Dedifferentiated amniotic fluid mesenchymal stem cell (primary cell): ENCODE measurements around the gene PLAU.
A peak's percentile ranks its signal among the peaks of the same experiment; 100 is the strongest.

Experiments
- DNase-seq: peaks from one replicate; pipeline ENCODE4 v3.0.0-alpha.2; 2016; ENCODE audit errors: extremely low spot score

The PLAU gene

DNA sequence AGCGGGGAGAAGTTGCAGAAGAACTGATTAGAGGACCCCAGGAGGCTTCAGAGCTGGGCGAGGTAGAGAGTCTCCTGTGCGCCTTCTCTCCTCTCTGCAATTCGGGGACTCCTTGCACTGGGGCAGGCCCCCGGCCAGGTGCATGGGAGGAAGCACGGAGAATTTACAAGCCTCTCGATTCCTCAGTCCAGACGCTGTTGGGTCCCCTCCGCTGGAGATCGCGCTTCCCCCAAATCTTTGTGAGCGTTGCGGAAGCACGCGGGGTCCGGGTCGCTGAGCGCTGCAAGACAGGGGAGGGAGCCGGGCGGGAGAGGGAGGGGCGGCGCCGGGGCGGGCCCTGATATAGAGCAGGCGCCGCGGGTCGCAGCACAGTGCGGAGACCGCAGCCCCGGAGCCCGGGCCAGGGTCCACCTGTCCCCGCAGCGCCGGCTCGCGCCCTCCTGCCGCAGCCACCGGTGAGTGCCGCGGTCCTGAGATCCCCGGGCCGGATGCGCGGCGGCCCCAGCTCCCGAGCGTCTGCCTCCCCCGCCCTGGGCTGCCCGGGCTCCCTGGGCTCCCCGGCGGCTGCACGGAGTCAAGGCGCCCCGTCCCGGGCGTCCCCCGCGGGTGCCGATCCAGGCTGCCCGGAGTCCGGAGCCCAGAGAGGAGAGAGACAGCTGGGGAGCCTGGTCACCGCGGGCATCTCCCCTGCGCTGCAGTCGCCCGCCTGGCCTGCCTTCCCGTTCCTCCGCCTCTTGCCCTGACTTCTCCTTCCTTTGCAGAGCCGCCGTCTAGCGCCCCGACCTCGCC is at the start of gene PLAU:
Gene PLAU, plus strand, starts transcription at position 369 of the 789 bp plus-strand sequence. CDS start 424 bp downstream, outside the sequence.
- no peak for DNase-seq

DNA sequence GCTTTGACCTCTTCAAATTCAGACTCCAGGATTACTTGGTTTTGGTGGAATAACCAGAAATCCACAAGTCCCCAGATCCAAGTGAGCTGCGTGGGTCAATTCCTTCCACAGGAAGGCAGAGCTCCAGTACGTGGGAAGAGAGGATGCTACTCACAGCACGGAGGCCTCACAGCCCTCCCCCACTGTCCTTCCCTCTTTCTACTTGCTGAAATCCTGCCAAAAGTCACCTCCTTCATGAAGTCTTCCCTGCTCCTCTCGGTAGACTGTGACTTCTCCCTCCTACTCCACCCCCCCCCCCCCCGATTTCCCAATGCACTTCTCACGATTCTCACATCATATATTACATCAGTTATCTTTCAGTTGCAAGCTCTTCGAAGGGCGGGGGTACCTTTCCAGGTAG is 48.9 kb upstream of the PLAU start:
- DNase-seq: no peak

DNA sequence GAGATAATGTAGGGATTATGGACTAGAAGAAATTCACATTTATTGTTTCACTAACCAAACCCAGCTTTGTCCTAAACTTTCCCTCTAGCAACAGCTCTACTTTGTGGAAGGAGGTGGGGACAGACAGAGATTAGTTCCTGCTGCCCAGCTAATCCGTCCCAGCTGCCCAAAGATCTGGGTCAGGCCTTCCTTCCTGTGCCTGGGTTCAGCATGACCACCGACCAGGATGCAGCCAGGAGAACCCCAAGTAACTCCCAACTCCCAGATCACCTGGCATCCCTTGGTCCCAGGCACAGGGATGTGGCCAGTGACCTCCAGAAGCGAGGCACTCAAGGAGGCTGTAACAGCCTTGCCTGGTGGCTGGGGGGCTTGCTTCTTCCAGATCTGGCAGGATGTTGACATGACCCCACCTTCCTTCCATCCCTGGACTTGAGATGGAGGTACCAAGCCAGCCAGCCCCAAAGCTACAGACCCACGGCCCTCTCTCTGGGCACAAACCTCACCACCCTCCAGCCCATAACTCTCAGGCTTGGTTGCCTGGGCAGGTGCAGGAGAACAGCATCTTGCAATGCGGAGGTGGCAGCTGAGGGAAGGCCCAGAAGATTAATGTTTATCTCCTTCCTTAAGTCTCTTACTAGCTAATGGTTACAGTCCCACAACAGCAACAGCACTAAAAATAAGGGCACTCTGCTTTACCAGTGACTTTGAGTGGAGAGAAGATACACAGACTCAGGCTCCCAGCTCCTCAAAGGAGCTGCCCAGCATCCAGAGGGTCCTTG is 47.7 kb upstream of the PLAU start:
- no peak for DNase-seq

DNA sequence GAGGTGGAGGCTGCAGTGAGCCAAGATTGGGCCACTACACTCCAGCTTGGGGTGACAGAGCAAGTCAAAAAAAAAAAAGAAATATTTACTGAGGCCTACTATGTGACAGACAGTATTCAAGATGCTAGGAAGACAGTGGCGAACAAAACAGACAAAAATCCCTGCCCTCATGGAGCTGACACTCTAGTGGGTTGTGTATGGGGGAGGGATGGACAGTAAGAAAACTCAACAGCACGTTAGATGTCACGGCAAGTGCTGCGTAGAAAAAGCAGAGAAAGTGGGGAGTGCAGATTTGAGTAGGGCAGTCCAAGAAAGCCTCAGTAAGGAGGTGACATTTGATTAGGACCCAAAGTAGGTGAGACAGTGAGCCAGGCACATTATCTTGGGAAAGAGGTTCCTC is 46.7 kb upstream of the PLAU start:
- DNase-seq: no peak

DNA sequence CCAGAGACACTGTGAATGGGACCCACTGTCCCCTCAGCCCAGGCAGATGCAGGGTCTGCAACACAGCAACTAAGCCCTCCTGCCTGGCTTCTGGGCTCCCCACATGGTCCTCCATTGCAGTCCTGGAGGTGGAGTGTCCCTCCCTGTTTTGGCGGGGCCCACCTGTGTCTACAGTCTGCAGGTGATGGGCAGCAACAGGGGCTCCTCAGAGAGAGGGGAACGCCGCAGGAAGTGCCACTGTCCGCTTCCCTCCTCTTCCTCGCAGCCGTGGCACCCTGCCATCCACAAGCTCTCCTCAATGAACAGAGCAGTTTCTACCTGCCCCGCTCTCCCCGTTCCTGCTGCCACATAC is 45.8 kb upstream of the PLAU start:
- DNase-seq: no peak

DNA sequence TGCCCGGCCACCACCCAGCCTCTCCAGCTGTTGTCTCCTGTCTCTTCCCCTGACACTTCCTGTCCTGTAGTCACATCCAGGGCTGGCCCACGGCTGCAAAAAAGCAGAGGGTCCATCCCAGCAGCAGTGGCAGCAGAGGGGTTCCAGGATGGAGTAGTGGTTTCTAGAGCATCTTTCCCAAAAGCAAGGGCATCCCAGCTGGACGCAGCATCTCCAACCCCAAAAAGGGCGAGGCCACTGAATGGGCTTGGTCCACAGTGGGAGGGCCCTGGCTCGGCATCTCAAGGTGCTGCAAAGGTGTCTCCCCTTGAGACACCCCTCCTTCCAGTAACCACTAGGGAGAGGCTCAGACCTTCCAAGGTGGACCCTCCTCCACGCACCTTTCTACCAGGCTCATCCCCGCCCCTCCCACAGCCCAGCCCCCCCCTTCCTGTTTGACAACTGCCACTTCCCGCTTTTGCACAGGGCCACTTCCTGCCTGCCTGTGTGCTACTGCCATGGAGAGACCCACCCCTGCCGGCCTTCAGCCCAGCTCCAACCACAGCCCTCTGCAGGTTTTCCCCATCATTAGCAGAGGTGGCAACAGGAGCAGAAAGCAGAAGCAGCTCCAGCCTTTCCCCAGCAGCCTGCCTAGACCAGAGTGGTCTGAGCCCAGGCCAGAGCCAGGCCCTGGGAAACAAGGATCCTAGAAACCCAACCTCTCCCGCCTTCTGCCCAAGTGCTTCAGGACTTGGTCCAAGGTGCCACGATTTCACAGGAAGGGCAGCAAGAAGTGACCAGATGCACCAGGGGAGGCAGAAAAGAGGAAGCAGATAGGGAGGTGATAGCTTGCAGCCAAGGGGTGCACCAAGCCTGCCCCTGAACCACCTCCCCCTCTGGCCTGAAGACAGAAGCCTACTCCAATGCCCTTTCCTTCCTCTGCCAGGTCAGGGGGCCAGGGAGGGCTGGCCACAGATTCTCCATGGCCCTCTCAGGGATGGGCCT is 45.2 kb upstream of the PLAU start:
- DNase-seq: no peak

DNA sequence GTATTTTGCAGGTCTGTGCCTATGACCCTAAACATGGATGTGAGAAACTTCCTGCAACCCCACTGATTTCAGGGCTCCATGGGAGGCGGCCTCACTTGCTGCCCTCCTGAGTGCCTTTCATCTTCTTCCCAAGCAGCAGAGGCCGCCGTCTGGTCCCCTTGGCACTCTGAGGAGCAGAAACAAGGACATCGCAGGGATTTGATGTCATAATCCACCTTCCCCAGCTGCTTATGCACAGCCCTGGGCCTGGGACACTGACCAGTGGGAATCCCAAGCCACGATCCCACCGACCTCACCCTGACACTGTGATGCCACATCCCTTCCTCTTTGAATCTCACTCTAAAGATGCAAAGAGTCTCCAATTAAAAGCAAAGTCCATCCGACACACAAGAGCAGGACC is 44.3 kb upstream of the PLAU start:
- DNase-seq: no peak

DNA sequence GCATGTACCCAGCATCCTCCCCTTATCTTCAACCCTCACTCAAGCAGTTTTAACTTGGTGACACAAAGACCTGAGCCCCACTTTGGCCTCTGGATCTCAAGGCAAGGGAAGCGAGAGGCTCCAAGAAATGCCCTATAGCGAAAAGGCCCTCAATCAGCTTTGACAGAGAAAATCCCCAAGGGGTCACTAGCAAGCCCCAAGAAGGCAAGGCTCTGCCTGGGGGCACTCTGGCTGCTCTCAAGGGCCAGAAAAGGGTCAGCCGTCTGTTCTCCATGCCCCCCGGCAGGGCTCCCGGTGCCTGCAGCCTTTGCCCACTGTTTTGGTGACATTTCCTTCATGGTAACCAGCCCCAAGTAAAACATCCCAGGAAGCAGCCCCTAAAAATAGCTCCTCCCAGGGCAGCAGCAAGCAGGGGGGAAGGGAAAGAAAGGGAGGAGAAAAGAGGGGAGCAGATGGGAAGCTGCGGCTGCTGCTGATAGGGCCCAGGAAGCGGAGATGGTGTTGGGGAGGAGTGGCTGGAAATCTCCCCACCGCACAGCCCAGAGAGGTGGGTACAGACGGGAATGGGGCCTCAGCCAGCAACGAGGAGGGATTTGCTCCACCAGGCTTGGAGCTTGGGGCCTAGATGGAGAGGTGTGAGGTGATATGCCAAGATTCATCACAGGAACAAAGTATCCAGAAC is 43.7 kb upstream of the PLAU start:
- DNase-seq: no peak

DNA sequence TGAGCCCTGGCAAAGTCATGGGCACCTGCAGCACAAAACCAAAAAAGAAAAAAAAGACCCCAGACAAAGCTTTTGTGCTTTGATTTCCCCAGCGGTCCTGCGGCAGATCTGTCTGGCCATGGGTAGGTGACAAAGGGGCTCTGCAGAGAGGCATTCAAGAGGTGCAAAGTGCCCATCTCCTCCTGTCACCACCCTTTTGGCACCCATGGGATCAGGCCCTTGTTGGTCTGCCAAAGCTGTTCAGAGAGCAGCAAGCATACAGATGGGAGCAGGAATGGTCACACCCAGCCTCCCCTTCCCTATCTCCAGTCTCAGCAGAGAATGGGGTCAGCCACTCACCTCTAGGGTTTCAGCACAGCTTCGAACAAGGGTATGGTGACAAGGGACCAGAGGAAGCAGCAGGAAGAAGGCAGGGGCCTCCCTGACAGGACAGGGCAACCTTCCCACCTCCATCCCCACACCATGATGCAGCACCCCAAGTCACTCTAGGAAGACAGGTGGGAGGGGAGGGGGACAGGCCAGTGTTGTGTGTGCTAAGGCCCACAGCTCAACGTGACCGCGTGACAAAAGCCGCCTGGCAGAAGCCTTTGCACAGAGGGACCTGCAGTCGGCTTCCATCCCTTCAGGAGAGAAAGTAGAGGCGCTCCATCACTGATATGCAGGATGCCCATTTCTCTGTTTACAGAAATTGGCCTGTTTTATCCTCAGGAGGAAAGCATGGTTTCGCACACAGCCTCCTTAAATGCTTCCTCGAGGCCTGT is 42.9 kb upstream of the PLAU start:
- DNase-seq: no peak

DNA sequence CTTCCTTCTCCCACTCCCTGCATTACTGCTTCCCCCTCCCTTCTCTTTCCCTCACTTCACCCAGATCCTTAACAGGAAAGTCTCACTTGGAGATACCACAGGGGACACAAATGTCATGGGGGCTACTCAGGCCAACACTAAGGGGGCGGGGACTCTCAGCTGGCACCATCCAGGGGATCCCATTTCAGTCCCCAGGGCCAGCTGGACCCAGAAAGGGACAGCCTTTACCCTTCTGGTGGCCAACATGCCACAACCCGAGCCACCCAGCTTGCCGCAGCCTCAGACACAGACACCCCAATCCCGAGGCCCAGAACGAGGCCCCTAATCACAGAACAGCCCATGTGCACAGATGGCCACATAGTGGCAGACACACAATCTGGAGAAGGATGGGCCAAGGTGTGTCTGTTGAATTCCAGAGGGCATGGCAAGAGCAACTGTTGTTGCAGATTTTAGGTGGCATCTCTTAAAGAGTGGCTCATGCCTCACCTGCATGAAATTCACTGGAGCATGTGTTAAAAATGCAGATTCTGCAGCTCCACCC is 42.2 kb upstream of the PLAU start:
- no peak for DNase-seq

DNA sequence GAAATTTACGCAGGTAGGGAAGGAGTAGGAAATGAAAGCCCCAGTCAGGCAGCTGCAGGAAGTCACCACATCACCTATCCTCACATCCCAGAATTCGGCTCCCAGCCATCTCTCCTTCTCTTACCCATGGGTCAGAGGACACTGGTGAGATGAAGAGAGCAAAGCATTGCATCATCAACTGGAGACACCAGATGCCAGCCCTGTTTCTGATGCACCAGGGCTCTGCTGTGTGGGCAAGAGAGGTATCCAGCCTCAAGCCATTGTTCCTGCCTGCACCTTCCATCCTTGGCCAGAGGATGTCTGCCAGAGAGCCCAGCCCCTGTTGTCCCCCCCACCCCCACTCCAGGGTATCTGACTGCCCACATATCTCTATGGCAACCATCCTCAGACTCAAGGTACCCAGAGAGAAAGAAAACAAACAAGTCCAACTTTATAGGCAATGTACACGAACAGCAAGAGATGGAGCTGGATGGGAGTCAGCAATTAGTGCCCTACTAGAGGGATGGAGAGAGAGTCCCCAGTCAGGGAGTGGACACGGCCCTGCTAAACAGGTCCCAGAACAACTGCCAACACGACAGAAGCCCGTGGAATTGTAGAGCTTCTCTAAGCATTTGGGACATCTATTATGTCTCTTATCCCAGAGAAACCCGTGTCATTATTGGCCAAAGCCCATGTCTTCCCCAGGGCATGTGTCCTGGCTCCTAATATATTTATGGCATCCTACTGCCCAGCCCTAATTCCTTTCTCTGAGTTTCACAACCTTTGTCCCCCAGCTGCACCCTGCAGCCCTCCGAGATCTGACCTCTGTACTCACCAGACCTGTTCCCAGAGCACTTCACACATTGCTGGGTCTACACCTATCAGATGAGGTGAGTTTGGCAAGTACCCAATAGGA is 39.4 kb upstream of the PLAU start:
- DNase-seq: no peak

DNA sequence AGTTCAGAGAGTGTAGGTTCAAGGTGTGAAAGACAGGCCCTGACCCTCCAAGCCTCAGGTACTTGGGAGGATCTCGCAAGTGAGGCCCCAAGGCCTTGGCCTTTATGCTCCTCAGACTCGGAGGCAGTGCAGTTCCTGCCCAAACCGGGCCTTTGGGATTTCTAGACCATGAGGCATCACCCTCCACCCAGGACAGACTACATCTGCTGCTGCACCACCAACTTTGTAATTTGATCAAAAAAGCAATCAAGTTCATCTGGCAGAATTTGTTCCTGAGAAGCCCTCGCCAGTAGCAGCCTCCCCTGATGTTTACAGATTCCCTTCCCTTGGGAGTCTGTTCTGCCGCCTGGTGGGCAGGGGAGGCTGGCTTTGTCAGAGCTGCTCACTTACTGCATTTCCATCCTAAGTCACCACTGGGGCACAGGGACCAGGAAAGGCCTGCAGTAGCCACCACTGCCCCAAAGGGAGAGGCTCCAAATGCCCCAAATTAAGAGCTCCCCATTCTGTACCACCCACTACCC is 38.7 kb upstream of the PLAU start:
- no peak for DNase-seq

DNA sequence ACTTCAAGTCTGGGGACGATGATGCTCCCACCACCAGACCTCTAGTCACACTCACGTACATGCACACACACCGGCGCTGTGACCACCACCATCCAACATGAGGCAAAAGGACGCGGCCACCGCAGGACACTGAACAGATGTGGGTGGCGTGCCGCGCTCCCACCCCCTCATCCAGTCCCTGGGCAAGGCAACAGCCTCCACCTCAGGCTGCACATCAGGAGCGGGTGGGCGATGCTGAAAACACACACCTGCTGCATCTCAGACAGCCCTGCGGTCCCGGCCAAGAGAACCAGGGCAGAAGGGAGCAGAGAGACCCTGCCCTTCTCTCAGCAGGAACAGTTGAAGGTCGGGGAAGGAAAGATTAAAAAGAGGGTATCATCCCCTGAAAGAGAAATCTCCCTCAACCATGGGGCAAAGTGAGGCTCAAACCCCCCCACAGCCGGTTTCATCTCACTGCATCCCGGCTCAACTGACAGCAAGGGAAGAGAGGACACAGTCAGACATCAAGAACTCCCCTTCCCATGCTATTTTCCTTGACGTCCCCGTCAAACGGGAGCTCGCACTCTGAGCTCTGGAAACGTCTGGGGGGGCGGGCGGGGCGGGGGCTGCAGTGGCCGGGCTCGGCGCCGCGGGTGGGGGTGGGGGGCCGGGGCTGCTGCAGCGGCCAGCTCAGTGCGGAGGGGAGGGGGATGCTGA is 37.6 kb upstream of the PLAU start:
- DNase-seq: no peak

DNA sequence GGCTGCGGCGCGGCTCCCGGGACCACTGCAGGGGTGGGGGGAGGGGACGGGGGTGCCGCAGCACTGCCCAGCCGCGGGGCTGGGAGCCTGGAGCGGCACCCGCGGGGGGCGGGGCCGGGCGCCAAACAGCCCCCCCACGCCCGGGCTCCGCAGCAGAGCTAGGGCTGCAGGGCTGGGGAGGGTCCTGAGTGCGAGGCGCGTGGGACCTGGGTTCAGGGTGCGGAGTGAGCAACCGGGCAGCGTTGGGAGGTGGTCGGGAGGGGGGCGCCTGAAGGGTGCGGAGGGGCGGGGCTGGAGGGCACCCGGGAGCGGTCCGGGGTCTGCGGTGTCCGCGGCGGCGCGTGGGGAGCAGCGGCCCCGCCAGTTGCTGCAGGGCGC is 37.1 kb upstream of the PLAU start:
- no peak for DNase-seq

DNA sequence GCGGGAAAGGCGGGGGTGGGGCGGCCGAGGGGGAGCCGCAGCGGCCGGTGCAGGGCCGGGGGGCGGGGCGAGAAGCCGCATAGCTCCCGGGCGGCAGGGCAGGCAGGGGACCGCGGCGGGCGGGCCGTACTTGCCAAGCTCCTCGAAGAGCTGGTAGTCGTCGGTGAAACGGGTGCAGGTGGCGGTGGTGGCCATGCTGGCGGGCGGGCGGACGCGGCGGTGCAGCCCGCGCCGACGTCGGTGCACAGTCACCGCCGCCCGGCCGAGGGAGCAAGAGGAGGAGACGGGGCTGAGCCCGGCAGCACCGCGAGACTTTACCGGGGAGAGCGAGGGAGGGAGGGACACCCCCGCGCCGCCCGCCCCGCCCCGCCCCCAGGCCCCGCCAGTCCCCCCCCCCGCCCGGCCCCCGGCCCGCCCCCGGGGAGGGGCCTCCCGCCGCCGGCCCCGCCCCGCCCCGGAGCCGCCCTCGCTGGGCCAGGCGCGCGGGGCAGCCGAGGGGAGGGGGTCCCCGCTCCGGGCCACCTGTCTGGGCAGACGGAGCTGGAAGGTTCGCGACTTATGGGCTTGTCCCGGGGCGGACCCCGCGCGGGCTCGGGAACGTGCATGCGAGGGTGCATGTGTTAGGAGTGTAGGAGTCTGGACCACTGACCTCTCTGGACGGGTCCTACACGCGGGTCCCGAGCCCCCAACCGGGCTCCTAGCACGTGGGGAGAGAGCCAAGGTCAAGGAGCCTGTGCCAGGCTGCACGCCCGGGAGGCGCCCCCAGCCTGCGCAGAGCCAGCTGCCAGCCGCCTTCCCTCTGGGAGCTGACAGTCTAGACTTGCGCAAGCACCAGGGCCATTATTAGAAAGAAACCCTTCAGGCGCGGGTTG is 36.4 kb upstream of the PLAU start, which contains the start of gene CAMK2G:
Gene CAMK2G, minus strand, starts transcription at position 289 of the 872 bp plus-strand sequence. Its CDS starts 94 bp downstream, at position 195.
- DNase-seq: peak; percentile 83

DNA sequence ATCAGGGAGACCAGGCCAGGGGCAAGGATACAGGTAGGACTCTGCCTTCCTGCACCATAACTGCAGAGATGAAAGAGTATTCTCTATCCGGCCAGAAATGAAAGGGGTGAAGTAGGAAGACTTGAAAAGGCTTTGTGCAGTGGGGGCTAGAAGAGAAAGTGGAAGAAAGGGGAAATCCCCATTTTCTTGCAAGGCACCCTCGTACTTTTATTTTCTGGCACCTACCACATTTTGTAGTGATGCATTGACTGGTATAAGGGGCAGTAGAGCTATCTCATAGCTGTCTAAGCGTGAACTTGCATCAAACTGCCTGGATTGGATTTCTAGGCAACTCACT is 35.8 kb upstream of the PLAU start:
- no peak for DNase-seq

DNA sequence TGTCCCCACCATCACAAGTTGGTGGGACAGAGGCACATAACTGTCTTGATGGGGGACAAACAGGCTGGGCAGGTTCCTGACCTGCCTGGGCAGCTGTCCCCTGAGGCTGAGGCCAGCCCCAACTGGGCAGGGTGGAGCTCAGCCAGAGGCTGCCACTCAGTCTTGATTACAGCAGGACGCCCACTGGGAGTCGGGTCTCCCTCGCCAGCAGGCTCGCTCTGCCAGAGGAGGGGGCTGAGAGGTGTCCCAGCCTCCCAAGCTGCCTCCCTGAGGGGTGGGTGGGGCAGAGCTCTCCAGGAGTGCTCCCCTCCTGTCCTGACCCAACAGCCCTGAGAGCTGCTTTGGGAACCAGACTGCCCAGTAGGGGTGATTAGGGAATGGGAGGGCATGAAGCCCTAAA is 34.8 kb upstream of the PLAU start:
- DNase-seq: no peak

DNA sequence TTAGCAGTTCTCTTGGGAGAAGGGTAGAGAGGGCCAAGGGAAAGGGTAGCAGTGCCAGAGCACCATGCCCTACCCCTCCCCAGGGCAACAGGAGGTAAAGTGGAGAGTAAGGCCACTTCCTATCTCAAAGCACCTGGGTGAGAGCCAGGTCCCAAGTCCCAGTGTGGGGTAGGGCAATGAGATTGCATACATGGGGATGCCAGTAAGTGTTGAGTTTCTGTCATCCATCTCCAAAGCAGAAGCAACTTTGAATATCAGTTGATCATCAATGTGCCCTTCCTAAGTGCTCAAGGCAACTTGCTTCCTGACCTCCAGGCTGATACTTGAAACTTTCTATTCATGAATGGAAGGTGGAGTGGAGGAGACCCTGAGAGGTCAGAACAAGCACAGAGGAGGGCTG is 34.4 kb upstream of the PLAU start:
- DNase-seq: no peak
